Umbilical cord (tissue), 2 donors: Measurements from ENCODE around the gene MRPL12. TPM values are rescaled to one million over a fixed set of nuclear protein-coding genes. Genes with fewer than 3 reads are reported as not detected.
"Not testable (repeated sequence)": the region's sequence is repeated elsewhere in the genome, so short reads cannot be mapped to it uniquely, and the experiment has no call there.

Experiments
- DNase-seq: peaks from one replicate; pipeline ENCODE4 v3.0.0-alpha.2; 2015; ENCODE audit warnings: low spot score
- total RNA-seq: library from RNA; depleted of rRNA; stranded (reverse); fragments of >200 nt; gene quantifications from one replicate; pipeline ENCODE4 v1.2.3, GENCODE V29; 2014; ENCODE audit warnings: low replicate concordance; ENCODE audit not compliant: insufficient read depth

The MRPL12 gene
- not detected for total RNA-seq

GRCh38 chr17:81702934-81703746, at the start of gene MRPL12:
Gene MRPL12 (plus strand): TSS chr17:81703367. CDS start chr17:81703502, 135 bp downstream.
- DNase-seq, result peak; percentile 97

GRCh38 chr17:81655378-81656117, 47.6 kb upstream of the MRPL12 start:
- no peak for DNase-seq

- no peak for DNase-seq
Observed at GRCh38 chr17:81656118-81656743, 46.9 kb upstream of the MRPL12 start, which contains the start of gene PDE6G. Gene PDE6G (minus strand): TSS chr17:81656542. CDS start chr17:81653305, 3,237 bp downstream.

DNA sequence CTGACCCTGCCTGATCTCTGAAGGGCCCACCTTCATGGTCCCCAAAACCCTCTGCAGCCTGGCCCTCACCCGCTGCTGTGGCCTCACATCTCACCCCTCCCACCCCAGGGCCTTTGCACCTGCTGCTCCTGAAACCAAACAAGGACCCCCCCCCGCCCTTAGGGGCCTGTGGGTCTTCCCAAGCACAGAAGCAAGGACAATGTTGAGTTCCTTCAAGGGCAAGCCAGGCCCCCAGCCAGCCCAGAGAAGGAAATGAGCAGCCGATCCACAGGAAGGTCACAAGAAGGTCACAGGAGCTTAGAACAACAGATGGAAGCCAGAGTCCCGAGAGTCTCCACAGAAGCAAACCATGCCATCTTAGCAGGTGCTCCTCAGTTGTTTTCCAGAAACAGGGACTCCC, 46.3 kb upstream of the MRPL12 start:
- DNase-seq, result no peak

- DNase-seq, result no peak
Observed at GRCh38 chr17:81659038-81659437, 44.1 kb upstream of the MRPL12 start.

DNA sequence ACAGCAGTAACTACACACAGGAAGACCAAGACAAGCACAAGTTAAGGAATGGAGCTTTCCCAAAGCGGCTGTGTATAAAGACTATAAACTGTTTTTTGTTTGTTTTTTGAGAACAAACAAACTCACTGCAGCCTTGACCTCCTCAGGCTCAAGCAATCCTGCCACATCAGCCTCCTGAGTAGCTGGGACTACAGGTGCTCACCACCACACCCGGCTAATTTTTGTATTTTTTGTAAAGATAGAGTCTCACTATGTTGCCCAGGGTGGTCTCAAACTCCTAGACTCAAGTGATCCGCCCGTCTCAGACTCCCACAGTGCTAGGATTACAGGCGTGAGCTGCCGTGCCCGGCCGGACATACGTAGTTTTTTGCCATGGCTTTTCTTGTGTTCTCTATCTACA, 42.7 kb upstream of the MRPL12 start:
- DNase-seq, result no peak

DNA sequence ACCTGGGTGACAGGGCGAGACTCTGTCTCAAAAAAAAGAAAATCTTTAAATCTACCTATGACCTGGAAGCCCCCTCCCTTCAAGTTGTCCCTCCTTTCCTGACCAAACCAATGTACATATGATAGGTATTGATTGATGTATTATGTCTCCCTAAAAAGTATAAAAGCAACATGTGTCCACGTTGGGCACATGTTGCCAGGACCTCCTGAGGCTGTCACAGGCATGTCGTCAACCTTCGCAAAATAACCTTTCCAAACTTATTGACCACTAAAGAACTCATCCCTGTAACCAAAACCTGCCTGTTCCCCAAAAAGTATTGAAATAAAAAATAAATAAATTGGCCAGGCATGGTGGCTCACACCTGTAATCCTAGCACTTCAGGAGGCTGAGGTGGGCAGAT, 41.2 kb upstream of the MRPL12 start:
- no peak for DNase-seq

GRCh38 chr17:81664051-81664470, 39.1 kb upstream of the MRPL12 start:
- no peak for DNase-seq

DNA sequence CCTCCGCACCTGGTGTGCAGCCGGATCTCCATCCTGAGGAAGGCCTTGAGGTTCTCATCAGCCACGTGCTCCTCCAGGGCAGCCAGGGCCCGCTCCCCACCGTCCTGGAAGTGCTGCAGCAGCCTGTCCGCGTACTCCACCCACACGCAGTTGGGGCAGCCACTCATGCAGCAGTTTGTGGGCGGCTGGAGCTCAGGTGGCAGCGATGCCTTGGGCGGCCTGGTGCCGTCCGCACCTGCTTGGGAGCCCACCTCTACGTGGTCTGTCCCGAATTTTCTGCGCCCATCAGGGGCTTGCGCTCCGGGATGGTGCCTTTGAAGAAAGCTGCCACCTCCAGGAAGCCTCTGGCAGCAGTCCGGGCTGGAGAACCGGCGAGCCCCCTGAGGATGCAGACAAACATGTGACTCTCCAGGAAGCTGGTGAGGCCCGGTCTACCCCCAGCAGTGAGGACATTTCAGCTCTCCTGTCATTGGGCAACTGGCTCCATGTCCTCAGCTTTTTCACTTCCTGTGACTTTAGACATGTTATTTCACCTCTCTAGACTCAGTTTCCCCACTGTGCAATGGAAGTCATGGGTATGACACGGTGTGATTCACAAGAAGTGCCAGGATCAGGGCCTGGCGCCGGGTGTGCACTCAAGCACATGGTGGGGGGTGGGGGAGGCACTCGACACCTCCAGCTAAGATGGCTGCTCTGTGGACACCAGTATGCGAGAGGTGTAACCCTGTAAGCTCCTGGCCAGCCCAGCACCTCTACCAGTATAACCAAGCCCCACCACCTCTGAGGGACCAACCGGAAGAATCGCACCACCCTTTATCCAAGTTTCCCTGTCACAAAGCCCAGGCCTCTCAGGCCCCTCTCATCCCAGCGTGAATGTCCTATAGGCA, 37.7 kb upstream of the MRPL12 start:
- no peak for DNase-seq

- no peak for DNase-seq
Observed at GRCh38 chr17:81666092-81666341, 37.1 kb upstream of the MRPL12 start.

GRCh38 chr17:81666342-81667191, 36.6 kb upstream of the MRPL12 start, which contains the start of the genes CCDC137 and OXLD1:
Gene CCDC137 (plus strand): TSS chr17:81666737. CDS start chr17:81666767, 30 bp downstream.
Gene OXLD1 (minus strand): TSS chr17:81666605. CDS start chr17:81666577, 28 bp downstream.
- DNase-seq, result peak; percentile 97

DNA sequence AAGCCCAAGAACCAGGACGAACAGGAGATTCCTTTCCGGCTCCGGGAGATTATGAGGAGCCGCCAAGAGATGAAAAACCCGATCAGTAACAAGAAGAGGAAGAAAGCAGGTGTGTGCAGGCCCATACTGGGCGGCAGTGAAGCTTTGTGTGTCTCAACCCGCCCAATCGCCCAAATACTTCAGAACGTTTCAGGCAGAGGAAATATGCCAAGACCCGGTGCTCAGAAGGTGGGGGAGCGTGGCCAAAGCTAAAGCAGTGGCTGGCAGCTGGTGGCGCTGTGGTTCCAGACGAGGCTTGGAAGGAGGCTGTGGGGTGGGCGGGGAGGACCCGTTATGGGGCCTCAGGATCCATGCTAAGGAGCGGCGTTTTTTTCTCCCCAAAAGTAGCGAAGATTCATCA, 35.4 kb upstream of the MRPL12 start:
- no peak for DNase-seq

DNA sequence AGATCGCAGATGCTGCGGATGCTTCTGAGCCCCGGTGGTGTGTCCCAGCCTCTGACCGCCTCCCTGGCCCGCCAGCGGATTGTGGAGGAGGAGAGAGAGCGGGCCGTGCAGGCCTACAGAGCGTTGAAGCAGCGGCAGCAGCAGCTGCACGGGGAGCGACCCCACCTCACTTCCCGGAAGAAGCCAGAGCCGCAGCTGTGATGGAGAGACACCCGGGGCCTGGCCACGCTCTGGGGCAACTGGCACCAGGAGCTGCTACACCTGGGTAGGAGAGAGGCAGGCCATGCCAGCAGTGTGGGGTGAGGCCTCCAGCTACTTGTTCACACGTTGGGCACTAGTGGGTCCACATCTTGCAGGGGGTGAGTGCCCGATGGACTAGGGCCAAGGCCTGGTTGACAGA, 30.7 kb upstream of the MRPL12 start:
- no peak for DNase-seq

DNA sequence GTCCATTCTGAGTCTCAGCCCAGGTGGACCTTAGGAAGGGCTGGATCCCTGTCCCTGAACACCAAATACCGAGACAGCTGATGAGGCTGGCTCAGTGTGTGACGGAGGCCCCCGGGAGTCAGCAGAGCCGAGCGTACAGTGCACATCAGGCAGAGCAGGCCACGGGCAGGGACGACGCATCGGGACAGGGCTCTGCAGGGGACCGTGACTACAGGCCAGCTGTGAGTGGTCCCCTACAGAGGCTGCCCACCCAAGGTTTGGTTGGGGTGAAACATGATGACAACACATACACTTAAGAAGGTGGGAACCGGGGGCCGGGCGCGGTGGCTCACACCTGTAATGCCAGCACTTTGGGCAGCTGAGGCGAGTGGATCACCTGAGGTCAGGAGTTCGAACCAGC, 30.2 kb upstream of the MRPL12 start:
- DNase-seq, result no peak

- DNase-seq, result no peak
Observed at GRCh38 chr17:81673561-81674258, 29.5 kb upstream of the MRPL12 start.

GRCh38 chr17:81675515-81676221, 27.5 kb upstream of the MRPL12 start:
- not testable (repeated sequence) for DNase-seq

DNA sequence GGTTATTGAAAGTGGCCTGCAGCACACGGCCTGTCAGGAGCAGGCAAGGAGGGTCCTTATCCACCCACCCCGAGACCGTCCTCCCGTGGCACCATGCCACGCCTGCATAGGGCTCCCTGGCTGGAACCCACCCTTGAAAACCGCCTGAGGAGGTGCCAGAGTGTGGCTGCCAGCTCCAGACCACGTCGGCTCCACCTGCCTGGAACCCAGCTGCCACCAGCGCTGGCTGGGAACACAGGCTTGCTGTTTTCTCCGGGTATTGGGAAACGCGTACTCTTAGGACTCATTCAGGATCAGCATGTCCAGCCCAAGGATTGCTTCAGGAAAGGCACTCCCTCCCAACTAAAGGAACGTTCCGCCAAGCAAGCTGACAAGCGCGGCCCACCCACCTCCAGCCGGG, 26.3 kb upstream of the MRPL12 start:
- DNase-seq, result no peak

GRCh38 chr17:81680150-81680549, 23.0 kb upstream of the MRPL12 start:
- DNase-seq, result no peak

GRCh38 chr17:81681672-81682071, 21.5 kb upstream of the MRPL12 start:
- DNase-seq, result no peak
